HG03460 (cell line): ENCODE measurements around the gene PRKAG3.

ENCODE experiments used
- ATAC-seq: cut with Tn5 transposase; IDR thresholded peaks from one replicate; pipeline ENCODE4 v1.9.1; 2021; ENCODE audit not compliant: unreplicated experiment

The PRKAG3 gene

DNA sequence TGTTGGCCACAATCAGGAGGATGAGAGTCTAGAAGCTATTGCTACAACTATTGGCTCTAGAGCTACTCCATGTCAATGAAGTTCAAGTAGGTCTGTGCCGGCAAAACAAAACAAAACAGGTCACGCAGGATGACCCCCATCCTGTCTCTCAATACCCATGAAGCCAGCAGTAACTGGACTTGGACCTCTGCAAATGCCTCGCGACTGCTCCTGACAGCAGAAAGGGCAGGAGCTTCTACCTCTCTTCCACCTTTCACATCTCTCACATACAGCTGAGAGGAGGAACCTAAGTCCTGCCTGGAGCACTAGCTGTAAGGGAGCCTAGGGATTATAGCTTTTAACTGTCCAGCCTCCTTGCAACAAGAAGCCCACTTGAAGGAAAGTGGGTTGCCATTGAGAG lies 16.0 kb downstream of the PRKAG3 start:
- no peak for ATAC-seq

DNA sequence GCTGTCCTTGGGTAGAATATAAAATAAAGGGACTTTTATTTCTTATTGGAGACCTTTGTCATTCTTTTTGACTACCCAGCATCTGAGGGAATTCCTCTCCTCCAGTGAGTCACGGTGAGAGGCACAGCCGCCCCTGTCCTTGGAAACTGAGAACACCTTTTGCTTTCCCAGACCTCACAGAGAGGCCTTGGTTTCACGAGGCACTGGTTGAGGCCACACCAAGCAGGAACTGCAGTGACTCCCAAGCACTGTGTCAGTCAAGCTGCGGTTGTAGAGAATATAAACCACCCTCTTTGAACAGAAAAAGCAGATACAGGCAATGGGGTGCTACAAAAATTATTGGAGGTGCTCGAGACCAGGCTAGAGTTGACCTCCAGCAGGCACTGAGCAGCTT lies 16.4 kb downstream of the PRKAG3 start:
- no peak for ATAC-seq

DNA sequence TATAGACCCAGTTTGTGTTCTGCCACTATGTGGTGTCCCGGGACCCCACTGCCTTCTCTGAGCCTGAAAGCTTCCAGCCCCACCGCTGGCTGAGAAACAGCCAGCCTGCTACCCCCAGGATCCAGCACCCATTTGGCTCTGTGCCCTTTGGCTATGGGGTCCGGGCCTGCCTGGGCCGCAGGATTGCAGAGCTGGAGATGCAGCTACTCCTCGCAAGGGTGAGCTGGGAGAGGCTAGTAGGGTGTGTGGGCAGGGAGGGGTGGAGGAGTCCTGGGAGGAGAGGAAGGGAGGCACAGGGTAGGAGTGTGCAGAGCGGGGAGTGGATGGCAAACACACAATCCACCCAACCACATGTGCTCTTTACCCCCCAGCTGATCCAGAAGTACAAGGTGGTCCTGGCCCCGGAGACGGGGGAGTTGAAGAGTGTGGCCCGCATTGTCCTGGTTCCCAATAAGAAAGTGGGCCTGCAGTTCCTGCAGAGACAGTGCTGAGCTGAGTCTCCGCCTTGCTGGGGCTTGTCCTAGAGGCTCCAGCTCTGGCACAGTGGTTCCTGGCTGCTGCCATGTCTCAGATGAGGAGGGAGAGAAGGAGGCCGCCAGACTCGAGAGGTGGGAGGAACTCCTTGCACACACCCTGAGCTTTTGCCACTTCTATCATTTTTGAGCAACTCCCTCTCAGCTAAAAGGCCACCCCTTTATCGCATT lies 16.9 kb downstream of the PRKAG3 start:
- no peak for ATAC-seq

DNA sequence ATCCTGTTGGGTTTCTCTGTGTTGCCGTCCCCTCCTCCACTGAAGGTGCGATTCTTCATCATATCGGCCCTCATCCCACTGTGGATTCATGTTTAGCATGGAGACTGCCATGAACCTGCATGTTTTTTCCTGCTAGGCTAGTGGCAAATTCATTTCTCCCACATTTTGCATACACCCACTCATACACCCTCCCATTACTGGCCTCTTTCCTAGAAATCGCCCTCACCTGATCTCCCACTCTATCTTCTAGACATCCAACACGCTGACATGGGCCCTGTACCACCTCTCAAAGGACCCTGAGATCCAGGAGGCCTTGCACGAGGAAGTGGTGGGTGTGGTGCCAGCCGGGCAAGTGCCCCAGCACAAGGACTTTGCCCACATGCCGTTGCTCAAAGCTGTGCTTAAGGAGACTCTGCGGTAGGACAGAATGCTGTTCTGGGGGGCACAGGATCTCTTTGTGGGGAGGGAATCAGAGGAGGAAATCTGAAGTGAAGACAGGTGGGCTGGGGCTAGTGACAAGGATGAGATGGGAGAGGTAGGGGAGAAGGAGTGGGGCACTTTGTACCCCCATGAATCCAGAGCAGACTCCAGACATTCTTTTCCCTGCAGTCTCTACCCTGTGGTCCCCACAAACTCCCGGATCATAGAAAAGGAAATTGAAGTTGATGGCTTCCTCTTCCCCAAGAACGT lies 17.7 kb downstream of the PRKAG3 start:
- no peak for ATAC-seq

DNA sequence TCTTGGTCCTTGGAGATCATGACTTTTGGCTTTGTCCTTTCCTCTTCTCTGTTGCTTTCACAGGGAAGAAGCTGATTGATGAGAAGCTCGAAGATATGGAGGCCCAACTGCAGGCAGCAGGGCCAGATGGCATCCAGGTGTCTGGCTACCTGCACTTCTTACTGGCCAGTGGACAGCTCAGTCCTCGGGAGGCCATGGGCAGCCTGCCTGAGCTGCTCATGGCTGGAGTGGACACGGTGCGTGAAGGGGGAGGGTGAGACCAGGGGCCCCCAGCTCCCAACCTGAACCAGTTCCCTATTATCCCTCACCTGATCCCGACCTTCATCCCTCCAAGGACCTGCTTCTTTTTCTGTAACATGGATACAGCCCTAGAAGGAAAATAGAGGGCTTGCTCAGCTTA lies 18.7 kb downstream of the PRKAG3 start:
- no peak for ATAC-seq

DNA sequence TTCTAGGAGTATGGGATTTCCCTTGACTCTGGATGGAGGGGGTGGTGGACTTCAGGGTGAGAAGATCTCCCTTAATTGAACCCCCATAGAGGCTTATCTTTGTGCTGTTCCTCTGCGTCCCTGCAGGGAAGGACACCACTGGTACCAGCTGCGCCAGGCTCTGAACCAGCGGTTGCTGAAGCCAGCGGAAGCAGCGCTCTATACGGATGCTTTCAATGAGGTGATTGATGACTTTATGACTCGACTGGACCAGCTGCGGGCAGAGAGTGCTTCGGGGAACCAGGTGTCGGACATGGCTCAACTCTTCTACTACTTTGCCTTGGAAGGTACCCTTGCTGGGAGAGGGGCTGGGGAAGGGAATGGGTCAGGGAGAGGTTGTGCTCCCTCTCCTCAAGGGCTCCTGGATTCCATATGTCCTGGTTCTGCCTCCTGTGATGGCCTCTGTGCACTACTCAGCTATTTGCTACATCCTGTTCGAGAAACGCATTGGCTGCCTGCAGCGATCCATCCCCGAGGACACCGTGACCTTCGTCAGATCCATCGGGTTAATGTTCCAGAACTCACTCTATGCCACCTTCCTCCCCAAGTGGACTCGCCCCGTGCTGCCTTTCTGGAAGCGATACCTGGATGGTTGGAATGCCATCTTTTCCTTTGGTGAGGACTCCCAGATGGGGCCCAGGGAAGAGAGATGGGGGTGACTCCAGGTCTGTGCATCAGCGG lies 19.3 kb downstream of the PRKAG3 start:
- ATAC-seq = no peak

DNA sequence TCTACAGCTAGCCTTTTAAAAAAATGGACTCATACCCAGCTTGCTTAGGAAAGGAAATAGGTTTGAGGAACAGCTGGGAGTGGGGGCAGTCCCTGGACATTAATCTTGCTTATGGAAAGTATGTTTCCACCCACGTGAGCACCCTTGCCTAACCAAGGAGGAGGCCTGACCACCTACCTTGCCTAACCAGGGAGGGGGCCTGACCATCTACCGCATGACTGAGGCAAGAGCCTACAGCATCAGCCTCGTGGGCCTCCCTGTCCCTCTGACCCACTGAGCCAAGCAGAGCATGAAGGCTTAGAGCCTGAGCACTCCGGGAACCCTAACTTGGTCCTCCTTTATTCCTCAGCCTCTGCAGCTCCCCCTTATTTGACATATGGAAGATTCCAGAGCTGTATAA lies 20.2 kb downstream of the PRKAG3 start:
- no peak for ATAC-seq

DNA sequence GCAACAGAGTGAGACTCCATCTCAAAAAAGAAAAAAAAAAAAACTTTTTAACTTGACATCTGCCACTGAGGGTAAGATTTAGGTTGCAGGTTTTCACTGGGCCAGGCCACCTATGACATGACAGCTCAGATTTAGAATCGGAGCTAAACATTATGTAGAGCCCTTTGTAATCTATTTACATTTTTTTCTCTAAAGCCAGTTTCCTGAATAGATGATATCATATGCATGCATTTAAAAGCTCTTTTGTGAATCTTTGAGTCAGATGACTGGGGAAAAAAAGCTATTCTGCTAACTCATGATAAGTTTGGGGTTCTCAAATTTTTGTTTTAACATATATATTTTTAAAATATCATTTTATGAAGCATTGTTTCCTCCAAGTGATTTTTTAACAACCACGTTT lies 21.3 kb downstream of the PRKAG3 start:
- no peak for ATAC-seq

DNA sequence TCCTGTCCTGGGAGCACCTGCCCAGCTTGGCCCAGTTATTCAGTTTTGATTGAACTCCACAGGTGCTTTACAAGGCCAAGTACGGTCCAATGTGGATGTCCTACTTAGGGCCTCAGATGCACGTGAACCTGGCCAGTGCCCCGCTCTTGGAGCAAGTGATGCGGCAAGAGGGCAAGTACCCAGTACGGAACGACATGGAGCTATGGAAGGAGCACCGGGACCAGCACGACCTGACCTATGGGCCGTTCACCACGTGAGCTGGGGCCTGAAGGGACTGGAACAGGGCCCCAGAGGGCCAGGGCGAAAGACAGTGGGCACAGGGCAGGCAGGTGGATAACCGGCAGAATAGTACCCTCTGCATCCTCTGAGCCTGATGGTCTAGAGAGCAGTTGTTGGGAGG lies 22.1 kb downstream of the PRKAG3 start:
- ATAC-seq = no peak

DNA sequence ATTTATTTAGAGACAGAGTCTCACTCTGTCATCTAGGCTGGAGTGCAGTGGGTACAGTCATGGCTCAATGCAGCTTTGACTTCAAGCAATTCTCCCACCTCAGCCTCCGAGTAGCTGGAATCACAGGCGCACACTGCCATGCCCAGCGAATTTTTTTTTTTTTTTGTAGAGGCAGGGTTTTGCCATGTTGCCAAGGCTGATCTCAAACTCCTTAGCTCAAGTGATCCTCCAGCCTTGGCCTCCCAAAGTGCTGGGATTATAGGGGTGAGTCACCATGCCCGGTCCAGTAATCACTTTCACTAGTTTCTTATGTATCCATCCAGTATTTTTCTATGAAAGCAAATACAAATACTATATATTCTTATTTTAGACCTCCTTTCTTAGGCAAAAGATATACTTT lies 24.0 kb downstream of the PRKAG3 start:
- ATAC-seq = no peak

DNA sequence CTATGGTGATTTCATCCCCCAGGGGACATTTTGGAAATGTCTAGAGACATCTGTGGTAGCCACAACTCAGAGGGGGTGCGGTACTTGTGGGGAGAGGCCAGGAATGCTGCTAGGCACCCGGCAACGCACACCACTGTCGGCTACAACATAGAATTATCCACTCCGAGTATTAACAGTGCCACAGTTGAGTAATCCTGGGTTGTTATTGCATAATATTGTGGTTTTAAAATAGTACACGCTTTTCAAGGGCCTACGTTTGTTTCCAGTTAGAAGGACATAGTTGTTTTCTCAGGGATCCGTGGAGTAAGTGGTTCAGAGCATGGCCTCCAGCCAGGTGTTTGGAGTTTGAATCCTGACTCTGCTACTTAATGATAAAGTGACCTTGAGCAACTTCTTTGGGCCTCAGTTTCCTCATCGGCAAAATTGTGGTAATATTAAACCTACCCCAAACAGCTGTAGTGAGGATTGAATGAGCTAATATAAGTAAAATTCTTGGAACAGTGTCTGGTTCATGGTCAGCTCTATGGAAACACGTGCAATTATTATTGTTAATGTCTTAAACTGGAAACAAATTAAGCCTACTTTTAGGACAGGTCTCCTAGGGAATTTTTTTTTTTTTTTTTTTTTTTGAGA lies 25.1 kb downstream of the PRKAG3 start:
- ATAC-seq = no peak

DNA sequence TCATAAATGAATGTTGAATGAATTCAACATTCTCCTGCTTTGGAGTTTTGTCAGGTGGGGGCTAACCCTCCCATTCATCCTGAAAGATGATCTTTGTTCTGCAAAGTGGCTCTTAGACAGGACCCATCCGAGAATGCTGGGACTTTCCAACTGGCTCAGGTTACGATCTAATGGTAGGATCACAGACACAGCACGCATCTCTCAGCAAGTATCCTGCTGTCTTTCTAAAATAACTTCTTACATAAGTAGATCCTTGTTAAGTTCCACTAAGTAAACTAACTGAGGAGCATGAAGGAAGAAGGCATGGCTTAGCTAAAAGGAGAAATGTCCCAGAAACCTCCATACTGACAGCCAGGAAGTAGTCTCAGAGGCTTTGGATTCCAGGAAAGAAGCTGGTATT lies 26.0 kb downstream of the PRKAG3 start:
- ATAC-seq = no peak

DNA sequence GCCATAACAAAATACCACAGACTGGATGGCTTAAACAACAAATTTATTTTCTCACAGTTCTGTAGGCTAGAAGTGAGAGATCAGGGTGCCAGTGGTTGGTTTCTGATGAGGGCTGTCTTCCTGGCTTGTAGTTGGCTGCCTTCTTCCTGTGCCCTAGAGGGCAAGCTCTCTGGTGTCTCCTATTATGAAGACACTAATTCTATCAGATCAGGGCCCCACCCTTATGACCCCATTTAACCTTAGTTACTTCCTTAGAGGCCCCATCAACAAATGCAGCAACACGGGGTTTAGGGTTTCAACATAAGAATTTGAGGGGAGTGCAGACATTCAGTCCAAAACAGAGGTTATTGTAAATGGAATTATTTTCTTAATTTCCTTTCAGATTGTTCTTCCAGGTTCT lies 26.8 kb downstream of the PRKAG3 start:
- no peak for ATAC-seq

DNA sequence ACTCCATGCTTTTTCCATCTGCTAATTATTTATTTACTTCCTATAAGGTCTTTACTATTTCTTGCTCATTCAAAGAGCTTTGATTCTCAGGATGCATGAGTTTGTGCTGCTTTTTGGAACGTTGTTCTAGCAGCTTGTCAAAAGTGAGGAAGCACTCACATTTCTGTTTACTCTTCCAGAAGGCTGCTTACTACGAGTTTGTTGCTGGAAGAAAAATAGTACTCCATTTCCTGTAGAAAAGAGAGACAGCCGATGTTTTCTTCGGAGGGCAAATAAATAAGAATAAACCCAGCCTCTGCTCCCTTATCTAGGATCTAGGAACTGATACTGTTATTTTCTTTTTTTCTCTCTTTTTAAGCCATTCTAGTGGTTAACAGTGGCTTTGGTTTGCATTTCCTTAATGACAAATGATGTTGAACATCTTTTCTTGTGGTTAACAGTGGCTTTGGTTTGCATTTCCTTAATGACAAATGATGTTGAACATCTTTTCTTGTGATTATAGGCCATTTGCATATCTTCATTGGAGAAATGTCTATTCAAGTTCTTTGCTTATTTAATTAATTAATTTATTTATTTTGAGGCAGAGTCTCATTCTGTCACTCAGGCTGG lies 29.1 kb downstream of the PRKAG3 start:
- no peak for ATAC-seq

DNA sequence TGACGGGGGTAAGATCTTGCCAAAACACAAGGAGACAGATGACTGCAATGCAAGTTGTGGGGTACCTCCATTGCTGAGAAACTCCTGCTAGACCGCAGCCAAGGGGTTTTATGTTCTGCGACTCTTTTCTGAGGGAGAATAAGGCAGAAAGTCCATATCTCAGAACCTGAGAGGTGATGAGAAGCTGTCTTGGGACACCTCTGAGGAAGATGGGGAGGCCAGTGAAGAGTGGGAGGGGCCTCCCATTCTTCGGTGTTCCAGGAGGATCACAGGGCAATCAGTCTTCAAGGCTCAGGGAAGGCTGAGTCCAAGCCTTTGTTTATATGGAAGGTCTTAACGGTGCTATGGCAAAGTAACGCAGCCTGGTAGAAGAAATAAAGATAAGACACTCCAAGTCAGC lies 31.6 kb downstream of the PRKAG3 start:
- ATAC-seq = no peak

DNA sequence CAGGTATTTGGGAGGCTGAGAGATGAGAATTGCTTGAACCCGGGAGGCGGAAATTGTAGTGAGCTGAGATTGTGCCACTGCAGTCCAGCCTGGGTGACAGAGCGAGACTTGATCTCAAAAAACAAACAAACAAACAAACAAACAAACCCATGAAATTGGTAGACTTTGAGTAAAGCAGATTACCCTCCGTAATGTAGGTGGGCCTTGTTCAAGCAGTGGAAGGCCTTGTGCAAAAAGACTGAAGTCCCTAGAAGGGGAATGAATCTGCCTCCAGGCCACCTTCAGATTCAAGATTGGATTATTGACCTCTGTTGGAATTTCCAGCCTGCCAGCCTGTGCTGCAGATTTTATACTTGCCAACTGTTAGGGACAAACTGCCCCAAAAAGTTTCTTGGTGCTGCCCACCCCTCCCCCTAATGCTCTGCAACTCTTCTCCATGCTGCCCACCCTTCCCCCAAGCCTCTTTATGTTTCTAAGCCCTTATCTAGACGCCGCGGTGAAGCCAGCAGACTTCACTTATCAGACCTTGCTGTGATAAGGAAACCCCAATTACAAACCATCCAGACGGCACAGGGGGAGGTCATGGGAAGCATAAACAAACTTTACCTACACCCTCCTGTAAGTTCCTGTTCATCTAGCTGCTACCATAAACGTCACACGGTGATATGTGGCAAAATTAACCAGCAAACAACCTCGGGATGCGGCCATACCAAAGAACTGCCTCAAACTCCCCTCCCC lies 32.7 kb downstream of the PRKAG3 start:
- ATAC-seq = no peak

DNA sequence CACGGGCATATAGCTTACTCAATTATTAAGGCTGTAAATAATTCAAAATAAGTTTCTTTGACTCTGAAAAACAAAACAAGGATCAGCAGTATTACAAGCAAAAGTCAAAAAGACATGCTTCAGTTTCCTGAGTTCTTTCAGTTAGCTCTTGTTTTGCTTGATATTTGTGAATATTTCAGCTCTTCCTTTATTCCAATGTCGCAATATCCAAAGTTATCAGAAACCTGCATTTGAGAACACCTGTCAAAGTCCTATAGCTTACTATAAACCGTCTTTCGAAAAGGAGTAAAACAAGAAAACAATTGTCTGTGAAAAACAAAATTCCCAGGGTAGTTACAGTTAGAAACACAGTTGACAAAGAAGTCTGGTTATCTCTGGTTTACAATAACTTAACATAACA lies 34.9 kb downstream of the PRKAG3 start:
- no peak for ATAC-seq

DNA sequence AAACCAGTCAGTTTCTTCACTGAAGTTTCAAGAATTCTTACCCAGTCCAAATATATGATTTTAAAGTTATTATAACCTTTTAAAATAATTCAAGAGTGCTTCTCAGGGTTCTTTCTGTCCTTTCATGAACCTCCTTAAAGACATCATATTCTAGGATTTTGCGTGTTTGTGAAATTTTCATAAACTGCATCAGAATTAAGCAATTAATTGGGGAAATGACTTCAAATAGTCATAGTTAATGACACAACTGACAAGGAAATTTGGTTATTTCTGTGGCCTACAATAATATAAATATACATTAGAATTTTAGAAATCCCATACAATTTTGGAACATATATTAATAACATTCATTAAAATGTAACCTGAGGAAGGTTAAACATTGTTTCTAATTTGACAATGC lies 39.2 kb downstream of the PRKAG3 start:
- no peak for ATAC-seq

DNA sequence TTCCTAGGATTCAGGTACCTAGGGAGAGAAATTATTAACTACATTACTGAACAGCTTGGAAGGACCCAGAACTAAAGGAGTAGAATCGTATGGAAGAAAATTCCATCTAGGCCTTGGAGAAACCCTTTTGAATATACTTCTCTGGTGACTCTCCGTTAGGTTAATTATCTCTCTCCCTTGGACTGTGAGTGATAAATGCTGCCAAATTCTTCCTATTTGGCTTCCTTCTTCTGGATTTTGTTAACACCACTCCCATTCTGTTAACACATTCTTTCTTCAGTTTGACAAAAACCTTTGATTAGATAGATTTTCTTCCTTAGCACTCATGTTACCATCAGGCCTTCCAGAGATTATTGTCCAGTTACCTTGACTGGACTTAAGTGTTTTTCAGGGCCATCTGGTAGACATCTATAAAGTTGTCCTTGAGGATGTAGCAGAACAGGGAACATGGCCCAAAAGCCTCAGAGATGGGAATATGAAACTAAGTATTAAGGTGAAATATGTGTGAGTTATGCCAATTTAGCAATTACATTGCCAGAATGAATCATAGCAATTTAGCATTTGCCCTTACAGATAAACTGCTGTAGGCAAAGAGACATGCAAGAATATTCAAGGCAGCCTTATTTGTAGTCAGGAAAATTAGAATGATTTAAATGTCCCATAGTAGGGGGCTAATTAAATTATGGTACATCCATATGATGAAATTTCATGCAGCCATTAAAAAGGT lies 42.9 kb downstream of the PRKAG3 start:
- ATAC-seq = no peak

DNA sequence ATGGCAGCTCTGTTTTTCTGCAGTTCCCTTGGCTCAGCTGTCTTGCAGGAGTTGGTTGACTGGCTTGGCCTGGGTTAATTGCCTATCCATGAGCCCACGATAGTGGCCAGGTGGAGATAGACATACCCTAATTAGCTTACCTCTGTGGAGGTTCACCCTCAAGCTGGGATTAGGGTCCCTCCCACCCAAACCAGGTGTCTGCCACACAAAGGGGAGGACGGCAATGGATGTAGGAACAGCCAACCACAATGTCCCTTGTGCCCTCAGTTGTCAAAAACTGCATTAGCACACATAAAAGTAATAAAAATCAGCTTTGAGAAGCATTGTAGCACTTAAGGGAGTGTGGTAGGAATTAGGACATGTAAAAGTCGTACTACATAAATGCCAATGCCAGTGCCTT lies 45.5 kb downstream of the PRKAG3 start:
- ATAC-seq = no peak
